ENCODE data around the gene SYT15.

- TF ChIP-seq POLR2AphosphoS5 (IDR thresholded peaks at IDR 0.05; ENCODE audit: low read depth, low read length) (no peak), CTCF (IDR thresholded peaks at IDR 0.05) (no peak), SIN3A (IDR thresholded peaks at IDR 0.05; ENCODE audit: borderline replicate concordance, insufficient read depth, low read depth, low read length) (0 out of 2 replicates have a peak, but pooled peaks have one; percentile 21), TCF7L2 (IDR thresholded peaks at IDR 0.05; ENCODE audit: low read depth, low read length) (no peak)
- TF ChIP-seq, protein P1, sequence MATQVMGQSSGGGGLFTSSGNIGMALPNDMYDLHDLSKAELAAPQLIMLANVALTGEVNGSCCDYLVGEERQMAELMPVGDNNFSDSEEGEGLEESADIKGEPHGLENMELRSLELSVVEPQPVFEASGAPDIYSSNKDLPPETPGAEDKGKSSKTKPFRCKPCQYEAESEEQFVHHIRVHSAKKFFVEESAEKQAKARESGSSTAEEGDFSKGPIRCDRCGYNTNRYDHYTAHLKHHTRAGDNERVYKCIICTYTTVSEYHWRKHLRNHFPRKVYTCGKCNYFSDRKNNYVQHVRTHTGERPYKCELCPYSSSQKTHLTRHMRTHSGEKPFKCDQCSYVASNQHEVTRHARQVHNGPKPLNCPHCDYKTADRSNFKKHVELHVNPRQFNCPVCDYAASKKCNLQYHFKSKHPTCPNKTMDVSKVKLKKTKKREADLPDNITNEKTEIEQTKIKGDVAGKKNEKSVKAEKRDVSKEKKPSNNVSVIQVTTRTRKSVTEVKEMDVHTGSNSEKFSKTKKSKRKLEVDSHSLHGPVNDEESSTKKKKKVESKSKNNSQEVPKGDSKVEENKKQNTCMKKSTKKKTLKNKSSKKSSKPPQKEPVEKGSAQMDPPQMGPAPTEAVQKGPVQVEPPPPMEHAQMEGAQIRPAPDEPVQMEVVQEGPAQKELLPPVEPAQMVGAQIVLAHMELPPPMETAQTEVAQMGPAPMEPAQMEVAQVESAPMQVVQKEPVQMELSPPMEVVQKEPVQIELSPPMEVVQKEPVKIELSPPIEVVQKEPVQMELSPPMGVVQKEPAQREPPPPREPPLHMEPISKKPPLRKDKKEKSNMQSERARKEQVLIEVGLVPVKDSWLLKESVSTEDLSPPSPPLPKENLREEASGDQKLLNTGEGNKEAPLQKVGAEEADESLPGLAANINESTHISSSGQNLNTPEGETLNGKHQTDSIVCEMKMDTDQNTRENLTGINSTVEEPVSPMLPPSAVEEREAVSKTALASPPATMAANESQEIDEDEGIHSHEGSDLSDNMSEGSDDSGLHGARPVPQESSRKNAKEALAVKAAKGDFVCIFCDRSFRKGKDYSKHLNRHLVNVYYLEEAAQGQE (IDR thresholded peaks at IDR 0.05; ENCODE audit: insufficient read depth in 1 of 2, low read depth in 2 of 2, low read length in 1 of 2) = no peak
Observed at GRCh38 chr10:46555713-46556514, 23.0 kb upstream of the SYT15 start.
